Esophagus squamous epithelium (tissue), 5 donors: ENCODE data around the gene CORO2A. TPM values are rescaled to one million over a fixed set of nuclear protein-coding genes. Genes with fewer than 3 reads are reported as not detected.

Experiments used
- DNase-seq: peaks from one replicate; lab custom pipeline; 2025; lab: John Stamatoyannopoulos, UW
- H3K27ac ChIP-seq, 4 donors: fragments of 200-600 bp; sonication (generic); one replicate each; pipeline ENCODE4 v1.5.1; 2016 to 2019; ENCODE audit warnings: mild to moderate bottlenecking in 1 of 4
- H3K27me3 ChIP-seq, 4 donors: fragments of 200-600 bp; sonication (generic); 1 replicate in 3 of 4; 2 replicates in 1 of 4; pipeline versions ENCODE4 v1.5.1 to v1.6.0; 2017 to 2021; ENCODE audit warnings: antibody characterized with exemption in 1 of 4
- H3K36me3 ChIP-seq, 3 donors: fragments of 200-600 bp; sonication (generic); one replicate each; pipeline ENCODE4 v1.5.1; 2016 to 2019
- H3K4me1 ChIP-seq, 3 donors: fragments of 200-600 bp; sonication (generic); one replicate each; pipeline ENCODE4 v1.5.1; 2017 to 2019
- H3K4me3 ChIP-seq, 4 donors: fragments of 200-600 bp; sonication (generic); 1 replicate in 3 of 4; 2 replicates in 1 of 4; pipeline ENCODE4 v1.5.1; 2016 to 2019; ENCODE audit warnings: mild to moderate bottlenecking in 2 of 4, moderate library complexity in 1 of 4
- H3K9me3 ChIP-seq, 3 donors: fragments of 200-600 bp; sonication (generic); one replicate each; pipeline ENCODE4 v1.5.1; 2016 to 2019
- CTCF ChIP-seq, 6 experiments: fragments of 450-650 bp in 4 of 6; fragments of 200-600 bp in 2 of 6; sonication (generic) in 2 of 6; IDR thresholded peaks; one replicate each; pipeline ENCODE4 v1.5.1; 2016 to 2019; ENCODE audit warnings: antibody characterized with exemption in 6 of 6, mild to moderate bottlenecking in 4 of 6, moderate library complexity in 4 of 6
- POLR2A ChIP-seq, 4 donors: fragments of 450-650 bp; IDR thresholded peaks; one replicate each; pipeline ENCODE4 v1.6.1; 2017; ENCODE audit warnings: antibody characterized with exemption in 4 of 4, mild to moderate bottlenecking in 4 of 4, moderate library complexity in 3 of 4
- WGBS, 2 donors: methylation state at CpG; one replicate each; pipeline ENCODE4 v1.1.5; 2018; 5-methylcytosine and 5-hydroxymethylcytosine counted together
- intact Hi-C: fragments of 100-400 bp; cut with DNase I; formaldehyde crosslinking; loops from one replicate; pipeline ENCODE4 v1.15.0; 2022
- total RNA-seq, 4 donors: library from RNA; depleted of rRNA; stranded (reverse); fragments of >200 nt; gene quantifications; one replicate each; pipeline ENCODE4 v1.1.0, GENCODE V29; 2016
- donor health status: DM: yes; HTN: yes; CAD: no.

CORO2A gene
- 10 to 100 TPM; 15.6 to 27.6 (median 26.1) TPM for total RNA-seq

- no CpG with 5 or more reads among the region's 95 CpGs for WGBS, 2 donors
- Histone ChIP-seq H3K9me3 (no peaks in the 10 kb centered on the region), H3K27me3 (no peaks in the 10 kb centered on the region), H3K4me1 (peaks cover 8 to 48% (median 20%) of the 10 kb centered on the region in 3 donors), H3K36me3 (peaks cover 0 to 12% (median 0%) of the 10 kb centered on the region in 3 donors), H3K27ac (peak within 1 kb of the TSS; percentile 89 to 94 (median 90)), H3K4me3 (peak within 1 kb of the TSS; percentile 53 to 75 (median 62))
- no peak for DNase-seq
- TF ChIP-seq POLR2A (IDR thresholded peaks at IDR 0.05), result peak in 2 of 4 donors; percentile 12 to 64
- TF ChIP-seq CTCF (IDR thresholded peaks at IDR 0.05), result peak in 4 of 6 experiments; percentile 19 to 51 (median 38)
- intact Hi-C loops, result loop anchor here (10.0 kb wide), 1 partner anchor 108 kb away; no protein-coding TSS in a partner anchor
Observed at GRCh38 chr9:98192503-98193335, at the start of gene CORO2A. CORO2A (minus strand) TSS chr9:98192637; CDS start chr9:98157660, 34,977 bp downstream.

GRCh38 chr9:98241357-98242300 is 49.2 kb upstream of the CORO2A start:
- no peak overlapping the region for H3K27ac ChIP-seq
- H3K4me1 ChIP-seq, result peaks cover 16 to 38% (median 25%) of the 10 kb centered on the region in 3 donors
- DNase-seq, result no peak
- H3K27me3 ChIP-seq, result no peaks in the 10 kb centered on the region
- no peak overlapping the region for H3K4me3 ChIP-seq
- WGBS, 2 donors, result 90 to 100% methylated on average over 3 to 7 of the region's 8 CpGs
- H3K9me3 ChIP-seq, result no peaks in the 10 kb centered on the region
- TF ChIP-seq CTCF (IDR thresholded peaks at IDR 0.05), result no peak
- no peak for TF ChIP-seq POLR2A (IDR thresholded peaks at IDR 0.05)
- intact Hi-C loops, result no loop called here
- H3K36me3 ChIP-seq, result peaks cover 0 to 70% (median 19%) of the 10 kb centered on the region in 3 donors

- Histone ChIP-seq H3K9me3 (no peaks in the 10 kb centered on the region), H3K27me3 (no peaks in the 10 kb centered on the region), H3K27ac (no peak overlapping the region), H3K36me3 (peaks cover 0 to 81% (median 19%) of the 10 kb centered on the region in 3 donors), H3K4me3 (no peak overlapping the region), H3K4me1 (peaks cover 16 to 26% (median 16%) of the 10 kb centered on the region in 3 donors)
- WGBS, 2 donors, result 85 to 86% methylated on average over 3 of the region's 3 CpGs
- DNase-seq, result no peak
- no peak for TF ChIP-seq CTCF (IDR thresholded peaks at IDR 0.05)
- TF ChIP-seq POLR2A (IDR thresholded peaks at IDR 0.05), result no peak
- intact Hi-C loops, result no loop called here
Observed at GRCh38 chr9:98240475-98240874, 48.0 kb upstream of the CORO2A start.

DNA sequence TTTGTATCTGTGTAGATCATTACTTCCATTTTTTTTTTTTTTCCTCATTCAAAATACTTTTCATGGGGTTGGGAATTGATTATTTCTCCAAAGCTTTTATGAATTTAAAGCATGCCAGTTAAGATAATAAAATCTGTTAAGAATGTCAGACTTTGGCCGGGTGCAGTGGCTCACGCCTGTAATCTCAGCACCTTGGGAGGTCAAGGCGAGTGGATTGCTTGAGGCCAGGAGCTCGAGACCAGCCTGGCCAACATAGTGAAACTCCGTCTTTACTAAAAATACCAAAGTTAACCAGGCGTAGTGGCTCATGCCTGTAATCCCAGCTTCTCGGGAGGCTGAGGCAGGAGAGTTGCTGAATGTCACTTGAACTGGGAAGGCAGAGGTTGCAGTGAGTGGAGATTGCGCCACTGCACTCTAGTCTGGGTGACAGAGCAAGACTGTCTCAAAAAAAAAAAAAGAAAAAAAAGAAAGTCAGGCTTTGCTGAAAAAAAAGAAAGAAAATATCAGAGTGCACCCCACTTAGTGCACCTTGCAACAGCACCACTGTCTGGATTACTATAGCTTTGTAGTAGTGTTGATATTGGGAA is 44.6 kb upstream of the CORO2A start:
- DNase-seq, result no peak
- Histone ChIP-seq H3K4me1 (peaks cover 0 to 8% (median 0%) of the 10 kb centered on the region in 3 donors), H3K36me3 (peaks cover 7 to 97% (median 33%) of the 10 kb centered on the region in 3 donors), H3K27ac (no peak overlapping the region), H3K27me3 (no peaks in the 10 kb centered on the region), H3K9me3 (no peaks in the 10 kb centered on the region), H3K4me3 (no peak overlapping the region)
- intact Hi-C loops, result no loop called here
- WGBS, 2 donors, result 80 to 83% methylated on average over 8 of the region's 8 CpGs
- TF ChIP-seq POLR2A (IDR thresholded peaks at IDR 0.05) (no peak), CTCF (IDR thresholded peaks at IDR 0.05) (no peak)
